ENCODE measurements around the gene CHL1.

DNA sequence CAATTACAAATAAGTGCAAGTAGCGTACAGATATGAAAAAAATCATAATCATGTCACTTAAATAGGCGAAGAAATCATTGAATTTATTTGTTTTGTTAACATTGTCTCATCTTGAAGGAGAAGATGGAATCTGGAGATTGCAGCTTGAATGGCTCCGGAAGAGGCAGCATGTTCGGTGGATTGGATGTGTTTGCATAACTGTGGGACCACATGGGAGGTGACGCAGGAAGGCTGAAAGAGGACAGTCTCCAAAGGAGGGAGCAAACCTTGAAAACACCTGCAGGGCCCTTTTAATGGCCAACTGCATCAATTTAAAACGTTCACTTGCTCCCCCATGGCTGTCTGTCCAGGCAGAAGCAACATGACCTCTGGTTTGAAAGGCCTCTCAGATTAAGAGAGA, 61.3 kb downstream of the CHL1 start:
- TF ChIP-seq, protein P1, sequence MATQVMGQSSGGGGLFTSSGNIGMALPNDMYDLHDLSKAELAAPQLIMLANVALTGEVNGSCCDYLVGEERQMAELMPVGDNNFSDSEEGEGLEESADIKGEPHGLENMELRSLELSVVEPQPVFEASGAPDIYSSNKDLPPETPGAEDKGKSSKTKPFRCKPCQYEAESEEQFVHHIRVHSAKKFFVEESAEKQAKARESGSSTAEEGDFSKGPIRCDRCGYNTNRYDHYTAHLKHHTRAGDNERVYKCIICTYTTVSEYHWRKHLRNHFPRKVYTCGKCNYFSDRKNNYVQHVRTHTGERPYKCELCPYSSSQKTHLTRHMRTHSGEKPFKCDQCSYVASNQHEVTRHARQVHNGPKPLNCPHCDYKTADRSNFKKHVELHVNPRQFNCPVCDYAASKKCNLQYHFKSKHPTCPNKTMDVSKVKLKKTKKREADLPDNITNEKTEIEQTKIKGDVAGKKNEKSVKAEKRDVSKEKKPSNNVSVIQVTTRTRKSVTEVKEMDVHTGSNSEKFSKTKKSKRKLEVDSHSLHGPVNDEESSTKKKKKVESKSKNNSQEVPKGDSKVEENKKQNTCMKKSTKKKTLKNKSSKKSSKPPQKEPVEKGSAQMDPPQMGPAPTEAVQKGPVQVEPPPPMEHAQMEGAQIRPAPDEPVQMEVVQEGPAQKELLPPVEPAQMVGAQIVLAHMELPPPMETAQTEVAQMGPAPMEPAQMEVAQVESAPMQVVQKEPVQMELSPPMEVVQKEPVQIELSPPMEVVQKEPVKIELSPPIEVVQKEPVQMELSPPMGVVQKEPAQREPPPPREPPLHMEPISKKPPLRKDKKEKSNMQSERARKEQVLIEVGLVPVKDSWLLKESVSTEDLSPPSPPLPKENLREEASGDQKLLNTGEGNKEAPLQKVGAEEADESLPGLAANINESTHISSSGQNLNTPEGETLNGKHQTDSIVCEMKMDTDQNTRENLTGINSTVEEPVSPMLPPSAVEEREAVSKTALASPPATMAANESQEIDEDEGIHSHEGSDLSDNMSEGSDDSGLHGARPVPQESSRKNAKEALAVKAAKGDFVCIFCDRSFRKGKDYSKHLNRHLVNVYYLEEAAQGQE (IDR thresholded peaks at IDR 0.05; ENCODE audit: low read depth) = no peak
- TF ChIP-seq CEBPB (IDR thresholded peaks at IDR 0.05) = no peak
- TF ChIP-seq EGR1 (IDR thresholded peaks at IDR 0.05) = no peak

All from Ishikawa (cell line).